Measurements from ENCODE around the gene TRIM8. TPM values are rescaled to one million over a fixed set of nuclear protein-coding genes. Genes with fewer than 3 reads are reported as not detected.
A peak's percentile ranks its signal among the peaks of the same experiment; 100 is the strongest.

TRIM8 gene
- polyA plus RNA-seq, 4 donors, result 38.1 to 65.1 (median 44.7) TPM

DNA sequence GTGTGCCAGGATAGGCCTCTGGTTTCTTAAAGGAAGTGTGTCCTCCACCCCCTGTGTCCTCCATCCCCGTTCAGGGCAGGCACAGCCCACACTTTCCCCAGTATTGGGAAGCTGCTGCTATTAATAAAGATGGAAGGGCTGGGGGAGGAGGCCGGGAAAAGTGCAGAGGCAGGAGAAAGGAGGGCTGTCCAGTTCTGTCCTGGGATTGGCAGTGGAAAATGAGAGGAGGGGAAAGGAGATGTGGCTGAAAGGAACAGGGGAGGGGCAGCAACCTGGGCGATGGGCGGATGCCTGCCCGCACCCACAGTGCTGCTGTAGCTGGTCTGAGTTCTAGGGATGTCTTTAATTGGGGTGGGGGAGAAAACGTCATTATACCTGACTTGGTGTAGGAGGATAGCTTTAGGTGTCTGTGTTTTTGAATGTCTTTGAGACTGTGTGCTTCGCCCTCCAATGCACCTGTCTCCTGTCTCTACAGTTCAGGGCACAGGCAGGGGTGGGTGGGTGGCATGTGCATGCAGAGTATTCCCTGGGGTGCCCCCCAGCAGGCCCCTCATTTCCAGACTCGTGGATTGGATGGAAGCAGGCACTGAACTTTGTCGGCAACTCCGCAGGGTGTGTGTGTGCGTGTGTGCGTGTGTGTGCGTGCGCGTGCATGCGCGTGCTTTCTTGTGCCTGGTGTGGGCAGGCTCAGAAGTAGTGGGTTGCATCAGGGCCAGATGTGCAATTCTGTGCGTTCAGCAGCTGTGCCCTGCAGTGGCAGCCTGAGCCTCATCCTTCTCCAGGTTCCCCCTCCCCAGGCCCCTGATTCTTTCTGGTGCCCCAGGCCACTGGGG is 2.5 kb downstream of the TRIM8 start:
- FAIRE-seq, result no peak
- Histone ChIP-seq H3K27me3 (ENCODE audit: control insufficient read depth in 3 of 3, insufficient read depth in 3 of 3, low read length in 3 of 3) (no peaks in the 10 kb centered on the region), H3K4me1 (ENCODE audit: control insufficient read depth in 3 of 3, insufficient read depth in 2 of 3, low read depth in 1 of 3, low read length in 2 of 3) (peaks cover 6 to 55% (median 33%) of the 10 kb centered on the region in 3 donors), H3K27ac (ENCODE audit: low read depth in 1 of 3, low read length in 2 of 3) (peak overlapping the region; percentile 94 to 97 (median 97)), H3K4me3 (ENCODE audit: low read depth in 1 of 3, low read length in 3 of 3) (peak overlapping the region; percentile 81 to 95 (median 92)), H3K36me3 (ENCODE audit: control insufficient read depth in 3 of 3, insufficient read depth in 2 of 3, low read depth in 1 of 3, low read length in 3 of 3) (peaks cover 0 to 62% (median 0%) of the 10 kb centered on the region in 3 donors), H3K9me3 (ENCODE audit: control insufficient read depth in 2 of 2, insufficient read depth in 1 of 2, low read depth in 1 of 2, low read length in 1 of 2) (no peaks in the 10 kb centered on the region)
- 3 to 11% (median 11%) methylated on average over 18 of the region's 18 CpGs for WGBS, 3 donors
- DNase-seq, result peak in 1 of 2 donors; percentile 60

DNA sequence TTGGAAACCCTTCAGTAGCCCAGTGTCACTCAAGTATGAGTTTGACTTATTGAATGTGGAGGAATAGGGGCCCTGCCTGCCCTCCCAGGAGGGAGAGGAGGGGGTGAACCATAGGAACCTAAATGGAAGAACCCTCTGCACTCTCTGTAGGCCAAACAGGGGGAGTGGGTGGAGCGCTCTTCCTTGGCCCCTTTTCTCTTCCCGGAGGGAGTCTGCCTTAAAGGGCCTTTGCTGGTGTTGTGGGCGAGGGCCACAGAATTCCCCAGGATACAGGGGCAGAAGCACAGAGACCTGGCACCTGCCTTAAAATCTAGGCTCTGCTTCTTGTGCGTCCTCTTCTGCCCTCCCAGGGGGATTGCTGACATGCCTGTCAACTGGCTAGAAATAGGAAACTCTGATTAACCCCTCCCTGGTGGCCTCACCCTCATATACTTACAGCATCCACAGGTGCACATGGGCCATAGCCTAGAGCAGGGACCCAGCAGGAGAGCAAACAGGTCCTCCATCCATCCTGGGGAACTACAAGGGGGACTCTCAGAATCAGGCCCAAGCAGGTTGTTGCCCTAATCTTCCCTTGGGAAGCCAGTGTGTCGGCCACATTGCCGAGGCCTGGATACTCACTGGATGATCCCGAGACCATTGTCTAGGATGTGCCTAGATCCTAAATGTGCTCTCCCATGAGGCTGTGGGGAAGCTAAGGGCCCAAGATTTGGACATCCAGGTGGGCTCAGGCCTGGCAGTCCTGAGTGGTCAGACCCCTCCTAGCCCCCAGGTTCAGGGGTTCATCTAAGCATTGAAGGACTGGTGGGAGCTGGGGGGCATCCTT is 3.4 kb downstream of the TRIM8 start:
- DNase-seq (no peak), FAIRE-seq (no peak)
- peaks cover 0 to 70% (median 0%) of the 10 kb centered on the region in 3 donors for H3K36me3 ChIP-seq (ENCODE audit: control insufficient read depth in 3 of 3, insufficient read depth in 2 of 3, low read depth in 1 of 3, low read length in 3 of 3)
- peak overlapping the region in 2 of 3 donors; percentile 81 to 95 for H3K4me3 ChIP-seq (ENCODE audit: low read depth in 1 of 3, low read length in 3 of 3)
- H3K27me3 ChIP-seq (ENCODE audit: control insufficient read depth in 3 of 3, insufficient read depth in 3 of 3, low read length in 3 of 3), result no peaks in the 10 kb centered on the region
- WGBS, 3 donors, result 40 to 46% (median 43%) methylated on average over 6 to 7 of the region's 7 CpGs
- peaks cover 6 to 58% (median 33%) of the 10 kb centered on the region in 3 donors for H3K4me1 ChIP-seq (ENCODE audit: control insufficient read depth in 3 of 3, insufficient read depth in 2 of 3, low read depth in 1 of 3, low read length in 2 of 3)
- no peaks in the 10 kb centered on the region for H3K9me3 ChIP-seq (ENCODE audit: control insufficient read depth in 2 of 2, insufficient read depth in 1 of 2, low read depth in 1 of 2, low read length in 1 of 2)
- H3K27ac ChIP-seq (ENCODE audit: low read depth in 1 of 3, low read length in 2 of 3), result peak overlapping the region in 2 of 3 donors; percentile 15 to 97

DNA sequence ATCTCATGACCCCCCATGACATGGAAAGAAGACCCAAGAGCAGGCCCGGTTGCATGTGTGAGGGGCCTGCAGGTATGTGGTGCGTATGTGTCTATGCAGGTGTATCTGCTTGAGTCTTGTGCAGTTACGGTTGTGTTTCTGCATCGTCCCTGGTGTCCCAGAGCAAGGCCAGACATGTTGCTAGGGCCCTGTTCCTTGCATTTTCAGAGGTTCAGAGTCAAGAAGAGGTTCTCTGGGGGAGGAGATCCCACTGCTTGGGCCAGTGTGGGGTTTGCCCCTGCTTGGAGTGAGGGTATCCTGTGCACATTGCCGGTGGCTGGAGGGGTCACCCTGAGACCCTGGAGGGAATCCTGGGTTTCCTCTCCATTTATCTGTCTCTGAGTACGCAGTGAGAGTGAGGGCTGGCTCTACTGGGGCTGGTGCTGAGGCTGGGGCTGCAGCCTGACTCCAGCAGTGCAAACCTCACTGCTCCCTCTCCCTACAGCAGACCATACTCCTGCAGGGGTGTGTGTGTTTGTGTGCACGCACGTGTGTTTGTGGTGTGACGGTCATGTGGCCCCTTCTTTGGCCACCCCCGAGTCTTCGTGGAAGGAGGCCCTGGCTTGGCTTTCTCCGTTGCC is 4.1 kb downstream of the TRIM8 start:
- FAIRE-seq (no peak), DNase-seq (no peak)
- Histone ChIP-seq H3K27ac (ENCODE audit: low read depth in 1 of 3, low read length in 2 of 3) (peak overlapping the region in 2 of 3 donors; percentile 15 to 97), H3K4me3 (ENCODE audit: low read depth in 1 of 3, low read length in 3 of 3) (peak overlapping the region in 1 of 3 donors; percentile 95), H3K27me3 (ENCODE audit: control insufficient read depth in 3 of 3, insufficient read depth in 3 of 3, low read length in 3 of 3) (no peaks in the 10 kb centered on the region), H3K9me3 (ENCODE audit: control insufficient read depth in 2 of 2, insufficient read depth in 1 of 2, low read depth in 1 of 2, low read length in 1 of 2) (no peaks in the 10 kb centered on the region), H3K36me3 (ENCODE audit: control insufficient read depth in 3 of 3, insufficient read depth in 2 of 3, low read depth in 1 of 3, low read length in 3 of 3) (peaks cover 0 to 77% (median 0%) of the 10 kb centered on the region in 3 donors), H3K4me1 (ENCODE audit: control insufficient read depth in 3 of 3, insufficient read depth in 2 of 3, low read depth in 1 of 3, low read length in 2 of 3) (peaks cover 7 to 58% (median 37%) of the 10 kb centered on the region in 3 donors)
- WGBS, 3 donors, result 16 to 30% (median 18%) methylated on average over 8 to 12 of the region's 12 CpGs

DNA sequence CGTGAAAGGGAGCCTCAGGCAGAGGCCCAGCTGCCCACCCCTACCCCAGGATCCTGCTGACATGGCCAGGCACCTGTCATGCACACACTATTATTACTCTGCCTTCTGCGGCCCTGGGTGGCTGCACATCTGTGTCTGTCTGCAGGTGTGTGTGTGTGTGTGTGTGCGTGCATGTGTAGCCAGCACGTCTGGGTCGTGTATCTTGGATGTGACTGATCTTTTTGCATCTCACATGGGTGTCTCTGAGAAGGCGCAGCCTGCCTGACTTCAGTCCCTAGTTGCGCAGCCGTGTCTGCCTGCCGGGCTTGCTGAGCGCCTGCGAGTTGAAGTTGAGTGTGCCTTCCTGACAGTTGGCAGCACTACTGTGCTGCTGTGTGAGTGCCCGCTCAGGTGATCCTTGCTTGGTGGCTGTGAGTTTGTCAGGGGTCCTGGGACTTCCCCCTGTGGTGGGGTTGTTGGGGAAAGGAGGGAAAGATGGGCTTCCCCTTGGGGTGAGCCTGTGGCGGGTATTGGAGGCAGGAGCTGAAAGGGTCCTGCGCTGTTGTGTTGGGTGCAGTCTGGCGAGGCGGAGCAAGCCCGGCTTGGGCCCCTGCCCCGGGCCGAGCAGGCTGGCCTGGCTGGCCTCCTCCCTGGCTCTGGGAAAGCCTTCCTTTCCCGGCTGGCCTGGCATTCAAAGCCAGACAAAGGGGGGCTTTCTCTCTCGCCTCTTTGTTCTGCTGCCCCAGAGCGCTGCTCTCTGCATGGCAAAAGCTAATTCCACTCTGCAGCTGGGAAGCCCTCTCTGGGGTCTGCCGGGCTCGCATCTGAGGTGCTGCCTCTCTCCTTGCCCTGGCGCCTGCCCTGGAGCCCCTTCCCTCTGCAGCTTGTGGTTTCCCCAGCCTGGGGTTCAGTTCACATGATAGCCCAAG is 4.9 kb downstream of the TRIM8 start:
- H3K9me3 ChIP-seq (ENCODE audit: control insufficient read depth in 2 of 2, insufficient read depth in 1 of 2, low read depth in 1 of 2, low read length in 1 of 2), result no peaks in the 10 kb centered on the region
- peak overlapping the region; percentile 42 to 97 (median 60) for H3K27ac ChIP-seq (ENCODE audit: low read depth in 1 of 3, low read length in 2 of 3)
- no peaks in the 10 kb centered on the region for H3K27me3 ChIP-seq (ENCODE audit: control insufficient read depth in 3 of 3, insufficient read depth in 3 of 3, low read length in 3 of 3)
- DNase-seq (peak in 1 of 2 donors; percentile 55), FAIRE-seq (no peak)
- WGBS, 3 donors, result 12 to 21% (median 14%) methylated on average over 24 to 25 of the region's 25 CpGs
- H3K4me1 ChIP-seq (ENCODE audit: control insufficient read depth in 3 of 3, insufficient read depth in 2 of 3, low read depth in 1 of 3, low read length in 2 of 3), result peaks cover 11 to 58% (median 37%) of the 10 kb centered on the region in 3 donors
- H3K36me3 ChIP-seq (ENCODE audit: control insufficient read depth in 3 of 3, insufficient read depth in 2 of 3, low read depth in 1 of 3, low read length in 3 of 3), result peaks cover 0 to 84% (median 0%) of the 10 kb centered on the region in 3 donors
- H3K4me3 ChIP-seq (ENCODE audit: low read depth in 1 of 3, low read length in 3 of 3), result peak overlapping the region in 1 of 3 donors; percentile 95

DNA sequence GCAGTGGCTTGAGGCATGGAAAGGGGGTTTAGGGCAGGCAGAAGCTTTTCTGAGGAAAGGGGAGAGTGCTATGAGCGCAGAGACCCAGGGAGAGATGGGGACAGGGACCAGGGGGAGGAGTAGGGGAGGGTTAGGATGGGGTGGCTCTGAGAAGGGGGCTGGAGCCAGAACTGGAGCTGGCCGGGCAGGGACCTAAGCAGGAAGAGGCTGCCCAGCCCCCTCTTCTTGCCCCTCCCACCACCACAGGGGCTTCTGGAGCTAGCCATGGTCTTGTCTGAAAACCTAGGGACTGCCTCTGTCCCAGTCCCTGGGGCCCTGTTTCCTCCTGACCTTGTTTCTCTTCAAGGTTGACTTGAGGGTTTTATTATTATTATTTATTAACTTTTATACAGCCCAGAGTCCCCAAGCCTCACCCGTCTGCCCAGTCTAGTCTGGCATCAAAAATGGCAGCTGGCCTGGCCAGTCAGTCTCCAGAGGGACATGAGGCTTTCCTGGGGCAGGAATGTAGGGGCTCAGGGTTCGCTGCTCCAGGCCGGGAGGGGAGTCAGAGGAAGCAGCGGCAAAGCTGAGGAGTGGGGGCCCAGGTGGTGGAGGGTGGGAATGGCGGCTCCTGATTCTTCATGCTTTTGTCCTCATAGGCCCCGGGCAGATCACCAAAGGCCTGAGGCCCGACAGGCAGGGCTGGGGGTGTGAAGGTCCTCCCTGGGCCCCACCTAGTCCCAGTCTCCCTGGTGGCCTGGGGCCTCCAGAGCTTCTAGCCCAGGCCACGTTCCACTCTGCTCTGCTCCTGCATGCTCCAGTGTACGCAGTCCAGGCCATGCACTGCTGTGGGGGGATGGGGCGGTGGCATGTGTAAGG is 5.7 kb downstream of the TRIM8 start:
- H3K9me3 ChIP-seq (ENCODE audit: control insufficient read depth in 2 of 2, insufficient read depth in 1 of 2, low read depth in 1 of 2, low read length in 1 of 2), result no peaks in the 10 kb centered on the region
- H3K27ac ChIP-seq (ENCODE audit: low read depth in 1 of 3, low read length in 2 of 3), result peak overlapping the region; percentile 42 to 97 (median 60)
- FAIRE-seq (no peak), DNase-seq (peak in 1 of 2 donors; percentile 73)
- peaks cover 11 to 58% (median 37%) of the 10 kb centered on the region in 3 donors for H3K4me1 ChIP-seq (ENCODE audit: control insufficient read depth in 3 of 3, insufficient read depth in 2 of 3, low read depth in 1 of 3, low read length in 2 of 3)
- H3K36me3 ChIP-seq (ENCODE audit: control insufficient read depth in 3 of 3, insufficient read depth in 2 of 3, low read depth in 1 of 3, low read length in 3 of 3), result peaks cover 2 to 93% (median 6%) of the 10 kb centered on the region in 3 donors
- 35 to 51% (median 43%) methylated on average over 10 to 12 of the region's 12 CpGs for WGBS, 3 donors
- H3K27me3 ChIP-seq (ENCODE audit: control insufficient read depth in 3 of 3, insufficient read depth in 3 of 3, low read length in 3 of 3), result no peaks in the 10 kb centered on the region
- peak overlapping the region in 1 of 3 donors; percentile 95 for H3K4me3 ChIP-seq (ENCODE audit: low read depth in 1 of 3, low read length in 3 of 3)

DNA sequence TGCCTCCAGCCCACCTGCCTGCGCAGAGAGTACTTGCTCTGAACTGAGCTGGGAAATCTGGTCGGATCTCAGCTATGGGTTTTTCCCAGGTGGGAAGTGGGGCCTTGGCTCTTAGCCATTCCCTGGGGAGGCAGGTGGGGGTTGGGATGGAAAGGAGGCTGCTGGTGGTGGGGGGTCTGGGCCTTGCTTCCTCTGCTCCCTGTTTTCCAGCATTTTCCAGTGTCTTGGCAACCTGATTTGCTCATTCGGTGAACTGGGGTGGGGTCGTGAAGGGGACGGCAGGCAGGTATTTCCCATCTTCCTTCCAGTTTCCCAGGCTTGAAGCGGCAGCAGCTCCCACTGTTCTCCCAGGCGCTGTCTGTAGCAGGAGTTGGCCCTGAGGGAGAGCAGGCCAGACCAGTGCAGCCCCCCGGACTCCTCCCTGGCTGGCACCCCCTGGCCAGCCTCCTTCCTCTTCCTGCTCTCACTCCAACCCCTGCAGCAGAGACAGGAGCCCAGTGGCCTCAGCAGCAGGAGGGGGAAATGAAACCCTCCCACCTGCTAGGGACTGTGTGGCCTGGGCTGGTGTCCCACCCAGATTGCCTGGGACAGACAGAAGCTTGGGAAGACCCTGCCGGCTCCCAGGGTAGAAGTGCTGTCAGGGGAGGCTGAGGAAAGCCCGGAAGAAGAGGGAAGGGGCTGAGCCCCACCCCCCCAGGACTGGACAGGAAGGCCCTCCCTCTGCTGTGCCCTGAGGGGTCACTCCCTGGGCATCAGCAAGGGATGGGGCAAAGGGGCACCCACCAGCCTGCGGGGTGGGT is 6.6 kb downstream of the TRIM8 start:
- H3K4me3 ChIP-seq (ENCODE audit: low read depth in 1 of 3, low read length in 3 of 3), result no peak overlapping the region
- peak overlapping the region in 2 of 3 donors; percentile 38 to 55 for H3K27ac ChIP-seq (ENCODE audit: low read depth in 1 of 3, low read length in 2 of 3)
- H3K4me1 ChIP-seq (ENCODE audit: control insufficient read depth in 3 of 3, insufficient read depth in 2 of 3, low read depth in 1 of 3, low read length in 2 of 3), result peaks cover 11 to 58% (median 37%) of the 10 kb centered on the region in 3 donors
- FAIRE-seq (no peak), DNase-seq (no peak)
- peaks cover 9 to 97% (median 9%) of the 10 kb centered on the region in 3 donors for H3K36me3 ChIP-seq (ENCODE audit: control insufficient read depth in 3 of 3, insufficient read depth in 2 of 3, low read depth in 1 of 3, low read length in 3 of 3)
- H3K27me3 ChIP-seq (ENCODE audit: control insufficient read depth in 3 of 3, insufficient read depth in 3 of 3, low read length in 3 of 3), result no peaks in the 10 kb centered on the region
- no peaks in the 10 kb centered on the region for H3K9me3 ChIP-seq (ENCODE audit: control insufficient read depth in 2 of 2, insufficient read depth in 1 of 2, low read depth in 1 of 2, low read length in 1 of 2)
- WGBS, 3 donors, result 41 to 48% (median 48%) methylated on average over 11 of the region's 11 CpGs

Measured in small intestine (tissue), 7 donors.